Esophagus mucosa (tissue), 1 donor: ENCODE measurements around the gene SMAD2. TPM values are rescaled to one million over a fixed set of nuclear protein-coding genes. Genes with fewer than 3 reads are reported as not detected.
A peak's percentile ranks its signal among the peaks of the same experiment; 100 is the strongest.
"Not testable (repeated sequence)": the region's sequence is repeated elsewhere in the genome, so short reads cannot be mapped to it uniquely, and the experiment has no call there.

Experiments
- ATAC-seq: fragments of 200-7000 bp; cut with Tn5 transposase; one replicate; pipeline ENCODE4 v1.9.1; 2020
- total RNA-seq: library from RNA; stranded (reverse); gene quantifications from one replicate; pipeline ENCODE4 v1.2.4, GENCODE V29; 2023
- donor health status: DM: yes; HTN: yes; CAD: no.

Gene SMAD2
- total RNA-seq, 1 donor from 2014 or later = 87.2 TPM

- ATAC-seq = no peak
Measured at GRCh38 chr18:47842836-47843235, 87.6 kb downstream of the SMAD2 start.

GRCh38 chr18:47838396-47838795 lies 92.1 kb downstream of the SMAD2 start:
- no peak for ATAC-seq

- ATAC-seq = no peak
Measured at GRCh38 chr18:47832348-47832747, 98.1 kb downstream of the SMAD2 start.

GRCh38 chr18:47831351-47831750 lies 99.1 kb downstream of the SMAD2 start:
- ATAC-seq = no peak

GRCh38 chr18:47830772-47831171 lies 99.7 kb downstream of the SMAD2 start:
- ATAC-seq = peak; percentile 43

- no peak for ATAC-seq
Measured at GRCh38 chr18:47829831-47830230, 100.6 kb downstream of the SMAD2 start.

GRCh38 chr18:47828031-47828430 lies 102.4 kb downstream of the SMAD2 start:
- ATAC-seq = not testable (repeated sequence)

GRCh38 chr18:47826157-47827074 lies 104.0 kb downstream of the SMAD2 start:
- ATAC-seq = peak; percentile 71

GRCh38 chr18:47821314-47821713 lies 109.1 kb downstream of the SMAD2 start:
- no peak for ATAC-seq

- ATAC-seq = no peak
Measured at GRCh38 chr18:47817795-47818077, 112.7 kb downstream of the SMAD2 start.

GRCh38 chr18:47817017-47817794 lies 113.3 kb downstream of the SMAD2 start:
- ATAC-seq = no peak

- ATAC-seq = no peak
Measured at GRCh38 chr18:47815486-47816270, 114.8 kb downstream of the SMAD2 start.

- no peak for ATAC-seq
Measured at GRCh38 chr18:47809420-47809819, 121.0 kb downstream of the SMAD2 start.

GRCh38 chr18:47802802-47803201 lies 127.7 kb downstream of the SMAD2 start:
- no peak for ATAC-seq

GRCh38 chr18:47801817-47802216 lies 128.6 kb downstream of the SMAD2 start:
- no peak for ATAC-seq

GRCh38 chr18:47800756-47801155 lies 129.7 kb downstream of the SMAD2 start:
- no peak for ATAC-seq

GRCh38 chr18:47800248-47800647 lies 130.2 kb downstream of the SMAD2 start:
- ATAC-seq = no peak

GRCh38 chr18:47799376-47799775 lies 131.1 kb downstream of the SMAD2 start:
- ATAC-seq = no peak

GRCh38 chr18:47798366-47798765 lies 132.1 kb downstream of the SMAD2 start:
- no peak for ATAC-seq

- no peak for ATAC-seq
Measured at GRCh38 chr18:47797126-47797525, 133.3 kb downstream of the SMAD2 start.

- no peak for ATAC-seq
Measured at GRCh38 chr18:47795434-47795814, 135.0 kb downstream of the SMAD2 start.

- no peak for ATAC-seq
Measured at GRCh38 chr18:47794725-47795433, 135.6 kb downstream of the SMAD2 start.
